Spleen (tissue), 11 donors: ENCODE measurements around the gene ARHGAP19. TPM values are rescaled to one million over a fixed set of nuclear protein-coding genes. Genes with fewer than 3 reads are reported as not detected.
A peak's percentile ranks its signal among the peaks of the same experiment; 100 is the strongest.

Experiments used
- DNase-seq: peaks from one replicate; pipeline ENCODE4 v3.0.0-alpha.2; 2020
- H3K27ac ChIP-seq, 8 donors: fragments of 200-600 bp; sonication (generic) in 7 of 8; 1 replicate in 4 of 8; 2 replicates in 4 of 8; pipeline versions ENCODE4 v1.5.0 to v1.8.0; 2016 to 2021; ENCODE audit warnings: inconsistent platforms in 4 of 8, mild to moderate bottlenecking in 4 of 8, moderate library complexity in 1 of 8
- H3K27me3 ChIP-seq, 7 donors: fragments of 200-600 bp; sonication (generic) in 6 of 7; replicated peaks in 1 of 7; 1 replicate in 4 of 7; 2 replicates in 3 of 7; pipeline versions ENCODE4 v1.5.0 to v1.8.0; 2016 to 2021; ENCODE audit warnings: inconsistent platforms in 3 of 7, mild to moderate bottlenecking in 1 of 7
- H3K36me3 ChIP-seq, 6 donors: fragments of 200-600 bp; sonication (generic) in 5 of 6; 1 replicate in 4 of 6; 2 replicates in 2 of 6; pipeline versions ENCODE4 v1.5.0 to v1.8.0; 2016 to 2021; ENCODE audit warnings: inconsistent platforms in 2 of 6
- H3K4me1 ChIP-seq, 6 donors: fragments of 200-600 bp; sonication (generic) in 5 of 6; 1 replicate in 3 of 6; 2 replicates in 3 of 6; pipeline versions ENCODE4 v1.5.0 to v1.8.0; 2016 to 2021; ENCODE audit warnings: inconsistent platforms in 3 of 6
- H3K4me3 ChIP-seq, 8 donors: fragments of 200-600 bp; sonication (generic) in 7 of 8; 1 replicate in 4 of 8; 2 replicates in 4 of 8; pipeline versions ENCODE4 v1.5.0 to v1.8.0; 2016 to 2021; ENCODE audit warnings: inconsistent platforms in 4 of 8, mild to moderate bottlenecking in 4 of 8, moderate library complexity in 2 of 8
- H3K9me3 ChIP-seq, 8 donors: fragments of 200-600 bp; sonication (generic) in 7 of 8; 1 replicate in 4 of 8; 2 replicates in 4 of 8; pipeline versions ENCODE4 v1.5.0 to v1.8.0; 2016 to 2021; ENCODE audit warnings: inconsistent platforms in 4 of 8
- POLR2A ChIP-seq, 3 donors: fragments of 450-650 bp; IDR thresholded peaks; one replicate each; pipeline ENCODE4 v1.5.1; 2017; ENCODE audit warnings: antibody characterized with exemption in 3 of 3, mild to moderate bottlenecking in 1 of 3
- POLR2AphosphoS5 ChIP-seq, 3 donors: sonication (generic); formaldehyde crosslinking; IDR thresholded peaks; one replicate each; pipeline ENCODE4 v1.5.1; 2017; ENCODE audit warnings: antibody characterized with exemption in 3 of 3
- WGBS, 5 donors: extraction: QIAGEN DNeasy Blood & Tissue Kit in 3 of 5; methylation state at CpG; one replicate each; pipeline versions ENCODE4 v1.1.5 to v1.1.7; 2013 to 2018; 5-methylcytosine and 5-hydroxymethylcytosine counted together
- intact Hi-C: fragments of 100-400 bp; cut with DNase I; formaldehyde crosslinking; loops from one replicate; pipeline ENCODE4 v1.15.0; 2023; ENCODE audit warnings: low total_unique reads
- polyA plus RNA-seq, 3 donors: library from polyadenylated mRNA; stranded (reverse); fragments of 200-250 nt; gene quantifications; one replicate each; pipeline ENCODE4 v1.2.1, GENCODE V29; 2013
- total RNA-seq, 7 donors: library from RNA; depleted of rRNA in 3 of 7; stranded (reverse); fragments of >200 nt in 3 of 7; fragmentation: NEBNext Ultra II Directional in 4 of 7; extraction: Animal tissue kit (Norgen Biotek cat#: 25700) in 4 of 7; gene quantifications; one replicate each; pipeline versions ENCODE4 v1.1.0 to v1.2.1, GENCODE V29; 2016 to 2021
- TF ChIP-seq, protein P1 (sequence below), 11 experiments: fragments of 200-600 bp in 7 of 11; fragments of 450-650 bp in 4 of 11; sonication (generic) in 4 of 11; IDR thresholded peaks in 8 of 11; conservative IDR thresholded peaks in 3 of 11; 1 replicate in 7 of 11; 2 replicates in 4 of 11; pipeline versions ENCODE4 v1.4.0 to v1.8.0; 2016 to 2021; ENCODE audit warnings: antibody characterized with exemption in 11 of 11, inconsistent platforms in 4 of 11, mild to moderate bottlenecking in 1 of 11
- donor health status: healthy with polysubstance abuse.
- donor health status: DM: no; HTN: no; CAD: no; lungs with moderate emphysema.
- donor health status: DM: no; HTN: no; CAD: no.
- donor health status: Bipolar disorder and iron deficiency.
- donor health status: healthy.
- donor health status: DM: no; HTN: no; CAD: no.
- donor health status: DM: yes; HTN: yes; CAD: no.

The ARHGAP19 gene
- total and polyA plus RNA-seq, 10 donors: 3.1 to 35.3 (median 25.1) TPM

DNA sequence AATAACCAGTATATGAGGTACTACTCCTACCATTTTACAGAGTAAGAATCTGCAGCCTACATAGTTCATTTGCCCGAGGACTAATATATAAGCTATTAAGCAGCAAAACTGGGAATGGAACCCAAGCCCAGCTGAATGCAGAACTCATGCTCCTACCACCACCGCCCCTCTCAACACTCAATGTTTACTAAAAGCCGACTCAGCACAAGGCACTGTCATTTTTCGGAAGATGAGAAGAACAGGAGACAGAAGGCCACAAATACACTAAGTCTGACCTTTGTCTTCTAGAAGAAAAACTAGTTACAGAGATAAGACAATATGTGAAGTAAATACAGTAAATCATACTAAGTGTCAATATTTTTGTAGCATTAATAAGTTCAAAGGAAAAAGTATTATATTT lies 66.0 kb downstream of the ARHGAP19 start:
- TF ChIP-seq, protein P1, sequence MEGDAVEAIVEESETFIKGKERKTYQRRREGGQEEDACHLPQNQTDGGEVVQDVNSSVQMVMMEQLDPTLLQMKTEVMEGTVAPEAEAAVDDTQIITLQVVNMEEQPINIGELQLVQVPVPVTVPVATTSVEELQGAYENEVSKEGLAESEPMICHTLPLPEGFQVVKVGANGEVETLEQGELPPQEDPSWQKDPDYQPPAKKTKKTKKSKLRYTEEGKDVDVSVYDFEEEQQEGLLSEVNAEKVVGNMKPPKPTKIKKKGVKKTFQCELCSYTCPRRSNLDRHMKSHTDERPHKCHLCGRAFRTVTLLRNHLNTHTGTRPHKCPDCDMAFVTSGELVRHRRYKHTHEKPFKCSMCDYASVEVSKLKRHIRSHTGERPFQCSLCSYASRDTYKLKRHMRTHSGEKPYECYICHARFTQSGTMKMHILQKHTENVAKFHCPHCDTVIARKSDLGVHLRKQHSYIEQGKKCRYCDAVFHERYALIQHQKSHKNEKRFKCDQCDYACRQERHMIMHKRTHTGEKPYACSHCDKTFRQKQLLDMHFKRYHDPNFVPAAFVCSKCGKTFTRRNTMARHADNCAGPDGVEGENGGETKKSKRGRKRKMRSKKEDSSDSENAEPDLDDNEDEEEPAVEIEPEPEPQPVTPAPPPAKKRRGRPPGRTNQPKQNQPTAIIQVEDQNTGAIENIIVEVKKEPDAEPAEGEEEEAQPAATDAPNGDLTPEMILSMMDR (IDR thresholded peaks at IDR 0.05 in 8 of 11, conservative IDR thresholded peaks at IDR 0.05 in 3 of 11): no peak
- TF ChIP-seq POLR2A (IDR thresholded peaks at IDR 0.05) (no peak), POLR2AphosphoS5 (IDR thresholded peaks at IDR 0.05) (no peak)
- Histone ChIP-seq H3K9me3 (no peaks in the 10 kb centered on the region), H3K27me3 (no peaks in the 10 kb centered on the region), H3K4me3 (no peak overlapping the region), H3K36me3 (peaks cover 0 to 98% (median 51%) of the 10 kb centered on the region in 6 donors), H3K27ac (no peak overlapping the region), H3K4me1 (peaks cover 0 to 13% (median 3%) of the 10 kb centered on the region in 6 donors)
- DNase-seq: no peak
- 91 to 97% (median 92%) methylated on average over 4 of the region's 4 CpGs for WGBS, 5 donors
- intact Hi-C loops: no loop called here

DNA sequence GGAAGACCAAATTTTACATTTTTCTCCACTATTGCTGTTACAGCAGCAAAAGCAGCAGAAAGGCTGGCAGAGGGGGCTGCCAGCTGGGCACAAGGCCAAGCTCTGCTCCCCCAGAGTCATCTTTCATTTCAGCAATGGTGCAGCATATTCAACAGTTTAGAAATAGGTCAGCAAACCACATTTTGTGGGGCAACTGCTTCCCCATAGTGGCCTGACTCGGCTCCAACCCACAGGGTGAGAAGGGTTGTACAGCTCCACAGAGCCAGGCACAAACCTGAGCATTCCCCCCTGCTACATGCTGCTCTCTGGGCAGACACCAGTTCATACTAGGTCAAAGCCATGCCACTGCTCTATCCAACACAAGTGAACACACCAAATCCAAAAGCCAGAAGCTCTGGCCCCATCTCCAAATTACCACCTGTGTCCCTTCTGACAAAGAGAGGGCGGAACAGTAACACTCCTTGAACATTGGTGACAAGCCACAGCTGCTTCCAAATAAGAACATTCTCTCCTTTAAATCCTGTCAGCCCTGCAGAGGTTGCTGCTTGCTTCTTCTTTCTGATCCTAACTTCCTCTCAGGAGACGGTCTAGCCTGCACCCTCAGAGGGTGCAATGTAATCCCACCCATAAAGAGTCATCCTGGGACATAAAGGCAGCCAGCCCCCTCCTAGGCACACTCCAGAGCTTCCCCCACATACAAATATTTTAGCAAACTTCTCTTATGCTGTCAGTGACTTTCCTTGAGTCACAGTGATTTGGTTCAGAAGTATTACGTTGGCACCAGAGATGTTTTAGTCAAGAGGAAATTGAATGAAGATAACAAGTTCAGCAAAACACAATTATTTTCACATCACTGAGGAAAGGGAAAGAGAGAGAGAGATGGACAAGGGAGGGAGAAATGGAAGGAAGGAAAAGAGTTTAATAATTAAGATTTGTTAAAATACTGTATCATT lies 67.7 kb downstream of the ARHGAP19 start:
- Histone ChIP-seq H3K27me3 (no peaks in the 10 kb centered on the region), H3K36me3 (peaks cover 0 to 96% (median 51%) of the 10 kb centered on the region in 6 donors), H3K4me1 (peaks cover 0 to 13% (median 3%) of the 10 kb centered on the region in 6 donors), H3K4me3 (no peak overlapping the region), H3K9me3 (no peaks in the 10 kb centered on the region), H3K27ac (peak overlapping the region in 1 of 8 donors; percentile 2)
- 47 to 76% (median 53%) methylated on average over 4 of the region's 4 CpGs for WGBS, 5 donors
- TF ChIP-seq POLR2A (IDR thresholded peaks at IDR 0.05) (no peak), POLR2AphosphoS5 (IDR thresholded peaks at IDR 0.05) (no peak)
- TF ChIP-seq, protein P1 (IDR thresholded peaks at IDR 0.05 in 8 of 11, conservative IDR thresholded peaks at IDR 0.05 in 3 of 11): no peak
- intact Hi-C loops: no loop called here
- no peak for DNase-seq

DNA sequence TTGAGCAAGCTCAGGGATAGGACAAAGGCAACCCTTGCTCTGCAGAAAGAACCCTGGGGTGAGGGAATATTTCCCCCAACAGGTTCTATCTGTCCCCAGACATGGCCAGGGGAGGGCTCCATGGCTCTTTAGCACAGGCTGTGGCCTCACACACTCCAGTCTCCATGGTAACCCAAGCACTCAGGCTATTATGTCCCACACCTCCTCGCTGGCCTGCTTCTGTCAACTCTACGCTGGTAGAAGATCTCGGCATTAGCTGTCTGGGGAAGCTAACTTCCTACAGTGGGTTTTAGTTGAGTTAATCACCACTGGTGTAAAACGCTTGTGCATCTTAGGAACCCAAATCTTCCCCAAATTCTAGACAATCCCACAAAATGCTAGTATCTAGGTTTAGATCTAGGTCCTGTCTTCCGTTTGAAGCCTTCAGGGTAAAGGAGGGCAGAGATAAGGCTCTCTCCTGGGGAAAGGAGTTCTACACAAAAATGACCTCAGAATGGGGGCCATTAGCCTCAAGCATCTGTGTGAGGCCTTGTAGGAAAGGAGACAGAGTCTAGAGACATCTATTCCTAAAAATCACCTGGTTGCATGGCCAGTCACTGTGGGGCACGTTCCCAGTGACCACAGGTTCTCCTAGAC lies 70.0 kb downstream of the ARHGAP19 start:
- Histone ChIP-seq H3K9me3 (no peaks in the 10 kb centered on the region), H3K27ac (no peak overlapping the region), H3K36me3 (peaks cover 0 to 73% (median 32%) of the 10 kb centered on the region in 6 donors), H3K4me1 (peaks cover 0 to 25% (median 10%) of the 10 kb centered on the region in 6 donors), H3K4me3 (no peak overlapping the region), H3K27me3 (no peaks in the 10 kb centered on the region)
- intact Hi-C loops: no loop called here
- TF ChIP-seq POLR2AphosphoS5 (IDR thresholded peaks at IDR 0.05) (no peak), POLR2A (IDR thresholded peaks at IDR 0.05) (no peak)
- TF ChIP-seq, protein P1 (IDR thresholded peaks at IDR 0.05 in 8 of 11, conservative IDR thresholded peaks at IDR 0.05 in 3 of 11): no peak
- DNase-seq: no peak
- 87 to 93% (median 88%) methylated on average over 6 of the region's 6 CpGs for WGBS, 5 donors

DNA sequence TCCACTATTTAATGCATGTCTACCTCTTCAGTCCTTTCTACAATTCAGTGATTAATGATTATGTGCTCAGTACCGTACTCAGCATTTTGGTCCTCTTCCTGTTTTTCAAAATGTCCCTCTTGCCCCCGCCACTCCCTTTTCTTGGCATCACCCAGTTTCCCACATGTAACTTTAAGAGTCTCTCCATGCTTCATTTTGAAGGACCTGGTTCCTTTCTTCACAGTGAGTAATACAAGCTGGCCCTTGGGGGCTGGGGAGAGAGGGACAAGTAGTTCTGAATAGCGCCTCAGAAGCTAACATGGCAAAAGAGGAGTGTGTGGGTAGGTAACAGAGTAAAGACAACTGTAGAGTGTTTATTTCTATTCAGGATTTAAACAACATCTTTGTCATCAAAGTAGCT lies 72.1 kb downstream of the ARHGAP19 start:
- H3K27me3 ChIP-seq: no peaks in the 10 kb centered on the region
- H3K4me3 ChIP-seq: no peak overlapping the region
- peaks cover 0 to 52% (median 15%) of the 10 kb centered on the region in 6 donors for H3K36me3 ChIP-seq
- H3K4me1 ChIP-seq: peaks cover 0 to 28% (median 13%) of the 10 kb centered on the region in 6 donors
- no peak overlapping the region for H3K27ac ChIP-seq
- H3K9me3 ChIP-seq: no peaks in the 10 kb centered on the region
- intact Hi-C loops: no loop called here
- no peak for DNase-seq
- WGBS, 5 donors: 78 to 90% (median 80%) methylated on average over 3 of the region's 3 CpGs
- TF ChIP-seq POLR2AphosphoS5 (IDR thresholded peaks at IDR 0.05) (no peak), POLR2A (IDR thresholded peaks at IDR 0.05) (no peak)
- TF ChIP-seq, protein P1 (IDR thresholded peaks at IDR 0.05 in 8 of 11, conservative IDR thresholded peaks at IDR 0.05 in 3 of 11): no peak
